Caco-2 (cell line): ENCODE measurements around the gene CDKL5. TPM values are rescaled to one million over a fixed set of nuclear protein-coding genes. Genes with fewer than 3 reads are reported as not detected.

Experiments used
- BruUV-seq: library from RNA; stranded (reverse); fragments of 400-500 nt; replicated peaks from 2 replicates; lab custom pipeline; 2021; lab: Mats Ljungman, UMichigan
- CTCF ChIA-PET: fragments of 300-600 bp; sonication (Branson Sonifier 250); formaldehyde crosslinking; loops from one replicate; lab custom pipeline; 2022; ENCODE audit warnings: antibody characterized with exemption; lab: Charles Lee
- POLR2A ChIA-PET: fragments of 300-600 bp; sonication (Branson Sonifier 250); formaldehyde crosslinking; loops from one replicate; lab custom pipeline; 2022; ENCODE audit warnings: antibody characterized with exemption; lab: Charles Lee
- DNase-seq, 2 experiments: peaks; one replicate each; pipeline versions ENCODE4 v3.0.0 to v3.0.0-alpha.2; 2020 to 2022
- H3K27me3 ChIP-seq: replicated peaks from 2 replicates; pipeline ENCODE4 v1.6.0; 2011; ENCODE audit warnings: low read length; ENCODE audit not compliant: control insufficient read depth, insufficient read depth
- H3K36me3 ChIP-seq: 2 replicates; pipeline ENCODE4 v1.5.1; 2011; ENCODE audit warnings: low read length; ENCODE audit not compliant: control insufficient read depth, insufficient read depth
- H3K4me1 ChIP-seq: fragments of 250-450 bp; sonication (Bioruptor Pico); 2 replicates; pipeline ENCODE4 v1.5.1; 2020; ENCODE audit warnings: mild to moderate bottlenecking
- H3K4me3 ChIP-seq: 2 replicates; pipeline ENCODE4 v1.5.1; 2011; ENCODE audit warnings: low read depth, mild to moderate bottlenecking, control low read depth, low read length
- H3K9me3 ChIP-seq: fragments of 250-450 bp; sonication (Bioruptor Pico); 2 replicates; pipeline ENCODE4 v1.5.1; 2020; ENCODE audit warnings: mild to moderate bottlenecking, moderate library complexity
- H3K27ac Mint-ChIP-seq: one replicate; pipeline ENCODE4 v1.8.0; 2022; ENCODE audit warnings: mixed read lengths; ENCODE audit not compliant: unreplicated experiment
- H3K27me3 Mint-ChIP-seq: one replicate; pipeline ENCODE4 v1.8.0; 2022; ENCODE audit warnings: mixed read lengths; ENCODE audit not compliant: insufficient read depth, unreplicated experiment
- H3K36me3 Mint-ChIP-seq: one replicate; pipeline ENCODE4 v1.8.0; 2022; ENCODE audit warnings: mild to moderate bottlenecking, mixed read lengths; ENCODE audit not compliant: insufficient read depth, unreplicated experiment
- H3K4me1 Mint-ChIP-seq: one replicate; pipeline ENCODE4 v1.8.0; 2022; ENCODE audit warnings: low read depth, mixed read lengths; ENCODE audit not compliant: unreplicated experiment
- H3K4me3 Mint-ChIP-seq: one replicate; pipeline ENCODE4 v1.8.0; 2022; ENCODE audit warnings: mild to moderate bottlenecking, moderate library complexity, mixed read lengths; ENCODE audit not compliant: unreplicated experiment
- H3K9me3 Mint-ChIP-seq: one replicate; pipeline ENCODE4 v1.8.0; 2022; ENCODE audit warnings: mixed read lengths; ENCODE audit not compliant: unreplicated experiment
- CTCF ChIP-seq, 2 experiments: fragments of 200-600 bp in 1 of 2; IDR thresholded peaks; 1 replicate in 1 of 2; 2 replicates in 1 of 2; pipeline versions ENCODE4 v1.5.1 to v1.8.0; 2011 to 2022; ENCODE audit warnings: antibody characterized with exemption in 1 of 2, control low read depth in 1 of 2, inconsistent platforms in 1 of 2, low read depth in 1 of 2, low read length in 1 of 2, mild to moderate bottlenecking in 1 of 2, moderate library complexity in 1 of 2; ENCODE audit not compliant: insufficient read depth in 1 of 2, severe bottlenecking in 1 of 2, unreplicated experiment in 1 of 2
- intact Hi-C: fragments of 100-400 bp; cut with micrococcal nuclease; formaldehyde crosslinking; loops from one replicate; pipeline ENCODE4 v1.10.0; 2022; ENCODE audit not compliant: unreplicated experiment
- total RNA-seq: library from RNA; stranded (reverse); gene quantifications from 2 replicates; pipeline ENCODE4 v1.2.3, GENCODE V29; 2022

CDKL5 gene
- total RNA-seq, 1 experiment from 2014 or later = 23.7 TPM

GRCh38 chrX:18558799-18559198 is 133.4 kb downstream of the CDKL5 start:
- no TSS peak for BruUV-seq
- intact Hi-C loops = no loop called here
- Histone ChIP-seq H3K36me3 (peaks cover 2% of the 10 kb centered on the region; the same call in 1 of the 2 replicates), H3K9me3 (no peaks in the 10 kb centered on the region), H3K4me1 (no peaks in the 10 kb centered on the region), H3K27me3 (no peaks in the 10 kb centered on the region), H3K4me3 (no peak overlapping the region)
- ChIA-PET CTCF (no interaction called here), POLR2A (no interaction called here)
- Mint-ChIP-seq H3K9me3 (no peaks in the 10 kb centered on the region), H3K4me3 (no peak overlapping the region), H3K36me3 (peaks cover 9% of the 10 kb centered on the region), H3K4me1 (peaks cover under 1% of the 10 kb centered on the region), H3K27me3 (no peaks in the 10 kb centered on the region), H3K27ac (no peak overlapping the region)
- TF ChIP-seq CTCF (IDR thresholded peaks at IDR 0.05; ENCODE audit: insufficient read depth in 1 of 2, low read depth in 1 of 2, low read length in 1 of 2, severe bottlenecking in 1 of 2, unreplicated experiment in 1 of 2) = no peak
- no peak for DNase-seq

DNA sequence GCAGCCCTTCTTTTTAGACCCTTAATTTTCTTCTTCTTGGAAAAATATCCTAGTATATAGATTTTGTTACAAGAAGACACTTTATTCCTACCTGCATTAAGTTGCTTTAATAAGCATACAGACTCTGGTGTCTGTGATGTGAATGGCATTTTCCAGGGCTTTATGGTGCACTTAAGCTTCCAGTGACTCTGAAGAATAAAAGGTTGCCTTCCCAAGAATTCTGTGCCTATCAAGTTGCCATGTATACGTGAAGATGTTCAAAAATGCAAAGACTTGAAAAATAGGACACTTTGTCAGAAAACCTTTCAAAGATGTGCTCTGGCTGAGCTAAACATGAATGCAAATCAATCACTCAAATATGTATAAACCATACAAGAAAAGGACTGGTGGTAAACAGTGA is 135.6 kb downstream of the CDKL5 start:
- CTCF ChIA-PET = no interaction called here
- TF ChIP-seq CTCF (IDR thresholded peaks at IDR 0.05; ENCODE audit: insufficient read depth in 1 of 2, low read depth in 1 of 2, low read length in 1 of 2, severe bottlenecking in 1 of 2, unreplicated experiment in 1 of 2) = no peak
- peaks cover 5% of the 10 kb centered on the region for H3K4me1 Mint-ChIP-seq

DNA sequence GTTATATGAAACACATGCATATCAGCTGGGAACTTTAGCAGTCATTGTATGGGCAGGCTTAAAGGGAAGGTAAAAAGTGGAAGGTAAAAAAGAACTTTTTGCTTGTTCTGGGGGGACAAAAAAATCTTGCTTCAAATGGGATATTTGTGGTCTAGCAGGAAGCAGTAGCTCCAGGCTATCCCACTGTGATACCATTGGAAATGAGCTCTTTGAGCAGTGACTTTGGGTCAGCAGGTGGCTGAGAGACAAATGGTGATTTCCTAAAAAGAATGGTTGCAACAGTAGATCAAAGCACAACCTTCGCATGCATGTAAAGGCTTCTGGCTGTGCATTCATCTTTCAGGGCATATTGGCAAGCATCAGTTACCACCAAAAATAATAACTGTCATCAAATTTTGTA is 140.3 kb downstream of the CDKL5 start:
- CTCF ChIA-PET = no interaction called here
- Mint-ChIP-seq H3K27me3 (no peaks in the 10 kb centered on the region), H3K4me3 (no peak overlapping the region), H3K9me3 (no peaks in the 10 kb centered on the region), H3K36me3 (peaks cover 6% of the 10 kb centered on the region), H3K27ac (no peak overlapping the region), H3K4me1 (peaks cover 5% of the 10 kb centered on the region)
- POLR2A ChIA-PET = no interaction called here
- Histone ChIP-seq H3K9me3 (no peaks in the 10 kb centered on the region), H3K4me1 (no peaks in the 10 kb centered on the region), H3K4me3 (no peak overlapping the region), H3K27me3 (no peaks in the 10 kb centered on the region), H3K36me3 (no peaks in the 10 kb centered on the region)
- no peak for TF ChIP-seq CTCF (IDR thresholded peaks at IDR 0.05; ENCODE audit: insufficient read depth in 1 of 2, low read depth in 1 of 2, low read length in 1 of 2, severe bottlenecking in 1 of 2, unreplicated experiment in 1 of 2)
- intact Hi-C loops = no loop called here
- DNase-seq = no peak
- no TSS peak for BruUV-seq

More for the DNA sequence above, 135.6 kb downstream of the CDKL5 start:
- BruUV-seq = no TSS peak
- intact Hi-C loops = no loop called here
- Mint-ChIP-seq H3K27me3 (no peaks in the 10 kb centered on the region), H3K36me3 (peaks cover 14% of the 10 kb centered on the region), H3K9me3 (no peaks in the 10 kb centered on the region), H3K27ac (no peak overlapping the region), H3K4me3 (no peak overlapping the region)
- H3K27me3 ChIP-seq = no peaks in the 10 kb centered on the region
- no peak for DNase-seq
- H3K36me3 ChIP-seq = peaks cover 2% of the 10 kb centered on the region; the same call in 1 of the 2 replicates
- no peaks in the 10 kb centered on the region for H3K9me3 ChIP-seq
- H3K4me1 ChIP-seq = no peaks in the 10 kb centered on the region
- POLR2A ChIA-PET = no interaction called here
- H3K4me3 ChIP-seq = no peak overlapping the region
